ENCODE results near the gene G6PD.

- no peak for TF ChIP-seq POLR2A (IDR thresholded peaks at IDR 0.05)
- TF ChIP-seq CTCF (IDR thresholded peaks at IDR 0.05): no peak
- no peak for TF ChIP-seq POLR2AphosphoS5 (IDR thresholded peaks at IDR 0.05; ENCODE audit: insufficient read depth in 1 of 2, low read depth in 1 of 2)
Observed at GRCh38 chrX:154529206-154529612, 17.4 kb downstream of the G6PD start.
